HEK293 (cell line): ENCODE measurements around the gene PYHIN1.

Experiments used
- KLF9 ChIP-seq: fragments of 450-650 bp; formaldehyde crosslinking; IDR thresholded peaks from 2 replicates; pipeline ENCODE4 v1.5.1; 2016; ENCODE audit warnings: missing biosample characterization, missing genetic modification characterization, low read depth
- YY1 ChIP-seq: fragments of 450-650 bp; formaldehyde crosslinking; IDR thresholded peaks from 2 replicates; pipeline ENCODE4 v1.5.1; 2018; ENCODE audit warnings: missing biosample characterization, missing genetic modification characterization
- ZNF114 ChIP-seq: fragments of 450-650 bp; formaldehyde crosslinking; IDR thresholded peaks from 2 replicates; pipeline ENCODE4 v1.5.0; 2017; ENCODE audit warnings: missing biosample characterization, missing genetic modification characterization
- ZNF24 ChIP-seq: fragments of 450-650 bp; formaldehyde crosslinking; IDR thresholded peaks from 2 replicates; pipeline ENCODE4 v1.5.1; 2016; ENCODE audit warnings: missing biosample characterization, missing genetic modification characterization
- ZNF324 ChIP-seq: fragments of 450-650 bp; formaldehyde crosslinking; IDR thresholded peaks from 2 replicates; pipeline ENCODE4 v1.5.1; 2016; ENCODE audit warnings: missing biosample characterization, missing genetic modification characterization
- ZNF585B ChIP-seq: fragments of 450-650 bp; formaldehyde crosslinking; IDR thresholded peaks from 2 replicates; pipeline ENCODE4 v1.5.1; 2016; ENCODE audit warnings: missing biosample characterization, missing genetic modification characterization
- ZNF768 ChIP-seq: fragments of 450-650 bp; formaldehyde crosslinking; IDR thresholded peaks from 2 replicates; pipeline ENCODE4 v1.5.1; 2018; ENCODE audit warnings: missing biosample characterization, mild to moderate bottlenecking, missing genetic modification characterization
- TF ChIP-seq, protein P1 (sequence below): fragments of 450-650 bp; formaldehyde crosslinking; IDR thresholded peaks from 2 replicates; pipeline ENCODE4 v1.5.1; 2016; ENCODE audit warnings: missing biosample characterization, missing genetic modification characterization
- TF ChIP-seq, protein P2 (sequence below): fragments of 450-650 bp; formaldehyde crosslinking; IDR thresholded peaks from 2 replicates; pipeline ENCODE4 v1.5.1; 2016; ENCODE audit warnings: missing biosample characterization, missing genetic modification characterization
- TF ChIP-seq, protein P3 (sequence below): fragments of 450-650 bp; formaldehyde crosslinking; IDR thresholded peaks from 2 replicates; pipeline ENCODE4 v1.5.1; 2016; ENCODE audit warnings: missing biosample characterization, missing genetic modification characterization
- TF ChIP-seq, protein P4 (sequence below): fragments of 450-650 bp; formaldehyde crosslinking; optimal IDR thresholded peaks from 2 replicates; pipeline ENCODE3; 2016; ENCODE audit warnings: missing biosample characterization, mild to moderate bottlenecking, missing genetic modification characterization
- TF ChIP-seq, protein P5 (sequence below): fragments of 450-650 bp; formaldehyde crosslinking; IDR thresholded peaks from 2 replicates; pipeline ENCODE4 v1.5.1; 2016; ENCODE audit warnings: missing biosample characterization, missing genetic modification characterization

DNA sequence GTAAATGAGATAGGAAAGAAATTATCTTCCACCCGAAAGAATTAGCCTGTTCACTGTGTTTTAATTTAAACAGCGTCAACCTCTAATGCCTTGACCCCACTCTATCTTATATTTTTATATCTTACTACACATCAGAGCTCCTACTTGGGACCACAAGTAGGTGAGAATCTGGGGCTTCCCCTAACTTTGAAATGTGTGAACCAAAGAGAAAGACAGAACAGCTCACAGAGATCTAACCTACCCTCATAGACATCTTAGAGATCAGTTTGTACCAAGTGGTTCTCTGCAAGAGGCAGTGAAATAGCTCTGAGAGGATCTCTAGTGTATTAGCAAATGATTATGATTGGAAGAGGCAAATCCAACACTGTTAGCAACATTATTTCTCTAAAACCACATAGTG is 47.4 kb downstream of the PYHIN1 start:
- TF ChIP-seq, protein P1, sequence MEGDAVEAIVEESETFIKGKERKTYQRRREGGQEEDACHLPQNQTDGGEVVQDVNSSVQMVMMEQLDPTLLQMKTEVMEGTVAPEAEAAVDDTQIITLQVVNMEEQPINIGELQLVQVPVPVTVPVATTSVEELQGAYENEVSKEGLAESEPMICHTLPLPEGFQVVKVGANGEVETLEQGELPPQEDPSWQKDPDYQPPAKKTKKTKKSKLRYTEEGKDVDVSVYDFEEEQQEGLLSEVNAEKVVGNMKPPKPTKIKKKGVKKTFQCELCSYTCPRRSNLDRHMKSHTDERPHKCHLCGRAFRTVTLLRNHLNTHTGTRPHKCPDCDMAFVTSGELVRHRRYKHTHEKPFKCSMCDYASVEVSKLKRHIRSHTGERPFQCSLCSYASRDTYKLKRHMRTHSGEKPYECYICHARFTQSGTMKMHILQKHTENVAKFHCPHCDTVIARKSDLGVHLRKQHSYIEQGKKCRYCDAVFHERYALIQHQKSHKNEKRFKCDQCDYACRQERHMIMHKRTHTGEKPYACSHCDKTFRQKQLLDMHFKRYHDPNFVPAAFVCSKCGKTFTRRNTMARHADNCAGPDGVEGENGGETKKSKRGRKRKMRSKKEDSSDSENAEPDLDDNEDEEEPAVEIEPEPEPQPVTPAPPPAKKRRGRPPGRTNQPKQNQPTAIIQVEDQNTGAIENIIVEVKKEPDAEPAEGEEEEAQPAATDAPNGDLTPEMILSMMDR (tag by site-specific recombination), result no peak
- TF ChIP-seq, protein P2, sequence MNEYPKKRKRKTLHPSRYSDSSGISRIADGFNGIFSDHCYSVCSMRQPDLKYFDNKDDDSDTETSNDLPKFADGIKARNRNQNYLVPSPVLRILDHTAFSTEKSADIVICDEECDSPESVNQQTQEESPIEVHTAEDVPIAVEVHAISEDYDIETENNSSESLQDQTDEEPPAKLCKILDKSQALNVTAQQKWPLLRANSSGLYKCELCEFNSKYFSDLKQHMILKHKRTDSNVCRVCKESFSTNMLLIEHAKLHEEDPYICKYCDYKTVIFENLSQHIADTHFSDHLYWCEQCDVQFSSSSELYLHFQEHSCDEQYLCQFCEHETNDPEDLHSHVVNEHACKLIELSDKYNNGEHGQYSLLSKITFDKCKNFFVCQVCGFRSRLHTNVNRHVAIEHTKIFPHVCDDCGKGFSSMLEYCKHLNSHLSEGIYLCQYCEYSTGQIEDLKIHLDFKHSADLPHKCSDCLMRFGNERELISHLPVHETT (tag by site-specific recombination), result no peak
- no peak for TF ChIP-seq ZNF114 (tag by site-specific recombination)
- TF ChIP-seq ZNF768 (tag by site-specific recombination), result no peak
- no peak for TF ChIP-seq ZNF24 (tag by site-specific recombination)
- TF ChIP-seq, protein P3, sequence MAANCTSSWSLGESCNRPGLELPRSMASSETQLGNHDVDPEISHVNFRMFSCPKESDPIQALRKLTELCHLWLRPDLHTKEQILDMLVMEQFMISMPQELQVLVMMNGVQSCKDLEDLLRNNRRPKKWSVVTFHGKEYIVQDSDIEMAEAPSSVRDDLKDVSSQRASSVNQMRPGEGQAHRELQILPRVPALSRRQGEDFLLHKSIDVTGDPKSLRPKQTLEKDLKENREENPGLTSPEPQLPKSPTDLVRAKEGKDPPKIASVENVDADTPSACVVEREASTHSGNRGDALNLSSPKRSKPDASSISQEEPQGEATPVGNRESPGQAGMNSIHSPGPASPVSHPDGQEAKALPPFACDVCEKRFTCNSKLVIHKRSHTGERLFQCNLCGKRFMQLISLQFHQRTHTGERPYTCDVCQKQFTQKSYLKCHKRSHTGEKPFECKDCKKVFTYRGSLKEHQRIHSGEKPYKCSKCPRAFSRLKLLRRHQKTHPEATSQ (tag by site-specific recombination), result no peak
- TF ChIP-seq, protein P4, sequence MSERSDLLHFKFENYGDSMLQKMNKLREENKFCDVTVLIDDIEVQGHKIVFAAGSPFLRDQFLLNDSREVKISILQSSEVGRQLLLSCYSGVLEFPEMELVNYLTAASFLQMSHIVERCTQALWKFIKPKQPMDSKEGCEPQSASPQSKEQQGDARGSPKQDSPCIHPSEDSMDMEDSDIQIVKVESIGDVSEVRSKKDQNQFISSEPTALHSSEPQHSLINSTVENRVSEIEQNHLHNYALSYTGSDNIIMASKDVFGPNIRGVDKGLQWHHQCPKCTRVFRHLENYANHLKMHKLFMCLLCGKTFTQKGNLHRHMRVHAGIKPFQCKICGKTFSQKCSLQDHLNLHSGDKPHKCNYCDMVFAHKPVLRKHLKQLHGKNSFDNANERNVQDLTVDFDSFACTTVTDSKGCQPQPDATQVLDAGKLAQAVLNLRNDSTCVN, result no peak
- no peak for TF ChIP-seq ZNF585B
- TF ChIP-seq ZNF324 (tag by site-specific recombination), result no peak
- TF ChIP-seq KLF9 (tag by site-specific recombination), result no peak
- no peak for TF ChIP-seq YY1 (tag by site-specific recombination)
- TF ChIP-seq, protein P5, sequence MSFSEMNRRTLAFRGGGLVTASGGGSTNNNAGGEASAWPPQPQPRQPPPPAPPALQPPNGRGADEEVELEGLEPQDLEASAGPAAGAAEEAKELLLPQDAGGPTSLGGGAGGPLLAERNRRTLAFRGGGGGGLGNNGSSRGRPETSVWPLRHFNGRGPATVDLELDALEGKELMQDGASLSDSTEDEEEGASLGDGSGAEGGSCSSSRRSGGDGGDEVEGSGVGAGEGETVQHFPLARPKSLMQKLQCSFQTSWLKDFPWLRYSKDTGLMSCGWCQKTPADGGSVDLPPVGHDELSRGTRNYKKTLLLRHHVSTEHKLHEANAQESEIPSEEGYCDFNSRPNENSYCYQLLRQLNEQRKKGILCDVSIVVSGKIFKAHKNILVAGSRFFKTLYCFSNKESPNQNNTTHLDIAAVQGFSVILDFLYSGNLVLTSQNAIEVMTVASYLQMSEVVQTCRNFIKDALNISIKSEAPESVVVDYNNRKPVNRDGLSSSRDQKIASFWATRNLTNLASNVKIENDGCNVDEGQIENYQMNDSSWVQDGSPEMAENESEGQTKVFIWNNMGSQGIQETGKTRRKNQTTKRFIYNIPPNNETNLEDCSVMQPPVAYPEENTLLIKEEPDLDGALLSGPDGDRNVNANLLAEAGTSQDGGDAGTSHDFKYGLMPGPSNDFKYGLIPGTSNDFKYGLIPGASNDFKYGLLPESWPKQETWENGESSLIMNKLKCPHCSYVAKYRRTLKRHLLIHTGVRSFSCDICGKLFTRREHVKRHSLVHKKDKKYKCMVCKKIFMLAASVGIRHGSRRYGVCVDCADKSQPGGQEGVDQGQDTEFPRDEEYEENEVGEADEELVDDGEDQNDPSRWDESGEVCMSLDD (tag by site-specific recombination), result no peak
